GM03348 (cell line): ENCODE measurements around the gene PTK7.

Experiments used
- DNase-seq: peaks from one replicate; pipeline ENCODE4 v3.0.0; 2012; ENCODE audit warnings: low spot score

PTK7 gene

GRCh38 chr6:43086022-43086658 lies 10.0 kb downstream of the PTK7 start:
- no peak for DNase-seq

GRCh38 chr6:43088654-43089056 lies 12.5 kb downstream of the PTK7 start:
- DNase-seq = no peak

- DNase-seq = no peak
These were observed 13.4 kb downstream of the PTK7 start for GRCh38 chr6:43089467-43089866.

- DNase-seq = peak; percentile 55
These were observed 13.9 kb downstream of the PTK7 start for GRCh38 chr6:43089874-43090558.

- DNase-seq = no peak
These were observed 14.4 kb downstream of the PTK7 start for GRCh38 chr6:43090559-43090956.

GRCh38 chr6:43091020-43091419 lies 14.9 kb downstream of the PTK7 start:
- no peak for DNase-seq

- no peak for DNase-seq
These were observed 15.4 kb downstream of the PTK7 start for GRCh38 chr6:43091436-43091991.

GRCh38 chr6:43092635-43093034 lies 16.5 kb downstream of the PTK7 start:
- DNase-seq = no peak

GRCh38 chr6:43093436-43094289 lies 17.5 kb downstream of the PTK7 start:
- DNase-seq = peak; percentile 79

- DNase-seq = no peak
These were observed 19.8 kb downstream of the PTK7 start for GRCh38 chr6:43095939-43096338.

GRCh38 chr6:43096451-43097097 lies 20.5 kb downstream of the PTK7 start:
- peak; percentile 80 for DNase-seq

- no peak for DNase-seq
These were observed 21.0 kb downstream of the PTK7 start for GRCh38 chr6:43097098-43097489.

GRCh38 chr6:43097502-43097901 lies 21.4 kb downstream of the PTK7 start:
- DNase-seq = no peak

- no peak for DNase-seq
These were observed 25.4 kb downstream of the PTK7 start for GRCh38 chr6:43101497-43101896.

- DNase-seq = no peak
These were observed 27.3 kb downstream of the PTK7 start for GRCh38 chr6:43103253-43103876.

GRCh38 chr6:43105538-43106222 lies 29.6 kb downstream of the PTK7 start:
- DNase-seq = no peak

GRCh38 chr6:43107344-43108062 lies 31.4 kb downstream of the PTK7 start:
- no peak for DNase-seq

GRCh38 chr6:43113431-43114260 lies 37.5 kb downstream of the PTK7 start:
- DNase-seq = no peak

GRCh38 chr6:43115365-43115764 lies 39.3 kb downstream of the PTK7 start:
- no peak for DNase-seq
